MM.1S (cell line): ENCODE measurements around the gene MARK3.

Source experiments
- CTCF ChIP-seq: fragments of 300-600 bp; sonication (generic); IDR thresholded peaks from 2 replicates; pipeline ENCODE4 v1.5.1; 2016; ENCODE audit warnings: antibody characterized with exemption, low read length, mixed read lengths
- EZH2 ChIP-seq: fragments of 300-600 bp; sonication (generic); optimal IDR thresholded peaks from 2 replicates; pipeline ENCODE3; 2017; ENCODE audit warnings: low read depth, mild to moderate bottlenecking, antibody characterized with exemption, low read length, mixed read lengths

GRCh38 chr14:103540821-103541708 is 155.8 kb downstream of the MARK3 start:
- TF ChIP-seq EZH2 (no peak), CTCF (no peak)
